Measurements from ENCODE around the gene FLRT2. TPM values are rescaled to one million over a fixed set of nuclear protein-coding genes. Genes with fewer than 3 reads are reported as not detected.

Gene FLRT2
- polyA plus RNA-seq, 1 donor (not counting 4 experiments of a cell fraction or from before 2014, with no cell fraction given) = 69.2 TPM

DNA sequence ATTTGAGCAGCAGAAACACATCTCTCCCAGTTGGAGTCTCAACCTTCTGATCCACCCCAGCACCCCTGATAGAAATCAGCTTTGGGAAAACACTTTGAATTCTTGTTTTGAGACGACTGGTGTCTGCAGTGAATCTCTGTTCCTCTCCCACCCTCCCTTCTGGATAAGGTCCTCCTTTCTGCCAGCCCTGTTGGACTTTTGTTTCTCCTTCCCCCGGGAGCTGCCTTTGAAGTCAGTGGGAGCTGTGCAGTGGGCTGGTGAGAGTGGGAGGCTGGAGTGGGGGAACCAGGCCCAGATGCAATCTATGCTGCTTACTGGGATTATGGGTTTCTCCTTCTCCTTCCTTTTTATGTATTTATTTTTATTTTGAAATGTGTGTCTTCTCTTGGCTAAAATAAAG, 49.0 kb downstream of the FLRT2 start:
- Histone ChIP-seq H3K79me2 (ENCODE audit: control insufficient read depth, insufficient read depth, low read length) (peaks cover 23% of the 10 kb centered on the region), H3K27ac (ENCODE audit: control insufficient read depth, insufficient read depth, low read length) (no peak overlapping the region)
- no peak for FAIRE-seq

DNA sequence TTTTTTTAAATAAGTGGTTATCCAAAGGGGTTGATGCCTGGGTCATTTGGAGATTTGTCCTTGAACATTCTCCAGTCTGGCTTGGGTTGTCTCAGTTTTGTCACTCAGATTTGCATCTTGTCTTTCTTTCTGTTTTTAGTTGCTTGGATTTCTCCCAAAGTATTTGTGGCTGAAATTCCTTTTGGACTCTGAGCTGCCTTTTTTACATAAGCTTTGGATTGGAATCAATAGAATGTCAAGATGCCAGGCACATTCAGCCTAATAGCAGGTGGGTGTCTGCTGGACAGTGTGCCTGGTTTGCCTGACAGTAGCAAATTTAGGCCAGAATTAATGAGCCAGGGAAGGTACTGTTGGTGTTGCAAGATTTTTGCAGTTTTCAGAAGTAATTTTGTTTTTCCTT, 50.0 kb downstream of the FLRT2 start:
- FAIRE-seq (no peak), DNase-seq (ENCODE audit: low read depth, low spot score) (no peak)
- Histone ChIP-seq H3K9me3 (ENCODE audit: control insufficient read depth, low read depth, low read length) (no peaks in the 10 kb centered on the region), H3K79me2 (ENCODE audit: control insufficient read depth, insufficient read depth, low read length) (peaks cover 31% of the 10 kb centered on the region), H3K4me1 (ENCODE audit: control insufficient read depth, extremely low read depth, insufficient read depth, low read length) (no peaks in the 10 kb centered on the region), H3K27me3 (ENCODE audit: control insufficient read depth, extremely low read depth, insufficient read depth, low read length) (no peaks in the 10 kb centered on the region), H3K36me3 (ENCODE audit: control insufficient read depth in 2 of 2, extremely low read depth in 1 of 2, insufficient read depth in 2 of 2, low read length in 2 of 2) (peaks cover 6 to 20% of the 10 kb centered on the region in 2 experiments), H4K20me1 (ENCODE audit: control insufficient read depth, extremely low read depth, insufficient read depth, low read length) (no peaks in the 10 kb centered on the region), H3K4me2 (ENCODE audit: control insufficient read depth, extremely low read depth, insufficient read depth, low read depth, low read length) (no peak overlapping the region), H3K9ac (ENCODE audit: control insufficient read depth, extremely low read depth, insufficient read depth, low read length) (no peak overlapping the region), H3K9me1 (ENCODE audit: control insufficient read depth, extremely low read depth, insufficient read depth, low read length) (no peaks in the 10 kb centered on the region), H2AFZ (ENCODE audit: control insufficient read depth, low read length) (no peak overlapping the region), H3K4me3 (ENCODE audit: control insufficient read depth in 2 of 3, extremely low read depth in 1 of 3, insufficient read depth in 2 of 3, low read depth in 1 of 3, low read length in 3 of 3) (no peak overlapping the region), H3K27ac (ENCODE audit: control insufficient read depth, insufficient read depth, low read length) (no peak overlapping the region)
- dilution Hi-C loops (cut with MboI; ENCODE audit: extremely low pct_ligation_motif_present, low sequenced_read_pairs) = no loop called here
- TF ChIP-seq EZH2 (IDR thresholded peaks at IDR 0.05; ENCODE audit: low read length) = no peak
- TF ChIP-seq, protein P1, sequence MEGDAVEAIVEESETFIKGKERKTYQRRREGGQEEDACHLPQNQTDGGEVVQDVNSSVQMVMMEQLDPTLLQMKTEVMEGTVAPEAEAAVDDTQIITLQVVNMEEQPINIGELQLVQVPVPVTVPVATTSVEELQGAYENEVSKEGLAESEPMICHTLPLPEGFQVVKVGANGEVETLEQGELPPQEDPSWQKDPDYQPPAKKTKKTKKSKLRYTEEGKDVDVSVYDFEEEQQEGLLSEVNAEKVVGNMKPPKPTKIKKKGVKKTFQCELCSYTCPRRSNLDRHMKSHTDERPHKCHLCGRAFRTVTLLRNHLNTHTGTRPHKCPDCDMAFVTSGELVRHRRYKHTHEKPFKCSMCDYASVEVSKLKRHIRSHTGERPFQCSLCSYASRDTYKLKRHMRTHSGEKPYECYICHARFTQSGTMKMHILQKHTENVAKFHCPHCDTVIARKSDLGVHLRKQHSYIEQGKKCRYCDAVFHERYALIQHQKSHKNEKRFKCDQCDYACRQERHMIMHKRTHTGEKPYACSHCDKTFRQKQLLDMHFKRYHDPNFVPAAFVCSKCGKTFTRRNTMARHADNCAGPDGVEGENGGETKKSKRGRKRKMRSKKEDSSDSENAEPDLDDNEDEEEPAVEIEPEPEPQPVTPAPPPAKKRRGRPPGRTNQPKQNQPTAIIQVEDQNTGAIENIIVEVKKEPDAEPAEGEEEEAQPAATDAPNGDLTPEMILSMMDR (optimal IDR thresholded peaks at IDR 0.05 in 1 of 3, IDR thresholded peaks at IDR 0.05 in 1 of 3, conservative IDR thresholded peaks at IDR 0.05 in 1 of 3; ENCODE audit: extremely low read depth in 1 of 3, insufficient read depth in 2 of 3, low read length in 3 of 3) = no peak

More for the DNA sequence above, 49.0 kb downstream of the FLRT2 start:
- Histone ChIP-seq H3K27me3 (ENCODE audit: control insufficient read depth, extremely low read depth, insufficient read depth, low read length) (no peaks in the 10 kb centered on the region), H3K4me2 (ENCODE audit: control insufficient read depth, extremely low read depth, insufficient read depth, low read depth, low read length) (no peak overlapping the region), H3K4me3 (ENCODE audit: control insufficient read depth in 2 of 3, extremely low read depth in 1 of 3, insufficient read depth in 2 of 3, low read depth in 1 of 3, low read length in 3 of 3) (no peak overlapping the region), H3K9me1 (ENCODE audit: control insufficient read depth, extremely low read depth, insufficient read depth, low read length) (no peaks in the 10 kb centered on the region), H3K9me3 (ENCODE audit: control insufficient read depth, low read depth, low read length) (no peaks in the 10 kb centered on the region), H3K36me3 (ENCODE audit: control insufficient read depth in 2 of 2, extremely low read depth in 1 of 2, insufficient read depth in 2 of 2, low read length in 2 of 2) (peaks cover 5 to 16% of the 10 kb centered on the region in 2 experiments), H2AFZ (ENCODE audit: control insufficient read depth, low read length) (no peak overlapping the region), H3K9ac (ENCODE audit: control insufficient read depth, extremely low read depth, insufficient read depth, low read length) (no peak overlapping the region), H3K4me1 (ENCODE audit: control insufficient read depth, extremely low read depth, insufficient read depth, low read length) (peaks cover 5% of the 10 kb centered on the region), H4K20me1 (ENCODE audit: control insufficient read depth, extremely low read depth, insufficient read depth, low read length) (no peaks in the 10 kb centered on the region)
- no peak for DNase-seq (ENCODE audit: low read depth, low spot score)
- dilution Hi-C loops (cut with MboI; ENCODE audit: extremely low pct_ligation_motif_present, low sequenced_read_pairs) = no loop called here
- TF ChIP-seq EZH2 (IDR thresholded peaks at IDR 0.05; ENCODE audit: low read length) = no peak
- TF ChIP-seq, protein P1 (optimal IDR thresholded peaks at IDR 0.05 in 1 of 3, IDR thresholded peaks at IDR 0.05 in 1 of 3, conservative IDR thresholded peaks at IDR 0.05 in 1 of 3; ENCODE audit: extremely low read depth in 1 of 3, insufficient read depth in 2 of 3, low read length in 3 of 3) = no peak
